ENCODE results near the gene CPNE5. TPM values are rescaled to one million over a fixed set of nuclear protein-coding genes. Genes with fewer than 3 reads are reported as not detected.

Gene CPNE5
- total and polyA plus RNA-seq, 2 of the 4 experiments (the other 2 are of a cell fraction) = 0.07 TPM; not detected in 1

GRCh38 chr6:36803482-36803881, 35.8 kb downstream of the CPNE5 start:
- no CpG with 5 or more reads among the region's 6 CpGs for WGBS, 2 experiments (ENCODE audit: extremely low coverage in 2 of 2, insufficient read length in 1 of 2)
- Histone ChIP-seq H3K9ac (ENCODE audit: low read depth, low read length) (no peak overlapping the region), H3K9me3 (ENCODE audit: control insufficient read depth, insufficient read depth, low read length) (peaks cover 2% of the 10 kb centered on the region; the same call in 1 of the 2 replicates), H4K20me1 (ENCODE audit: insufficient read depth, low read length) (no peaks in the 10 kb centered on the region), H3K27me3 (ENCODE audit: control insufficient read depth, insufficient read depth, low read length) (peaks cover 60% of the 10 kb centered on the region), H3K4ac (ENCODE audit: low read depth, low read length) (no peak overlapping the region), H3K4me3 (ENCODE audit: insufficient read depth, low read depth, low read length) (no peak overlapping the region), H2BK120ac (ENCODE audit: low read depth, low read length) (no peak overlapping the region), H3K56ac (ENCODE audit: extremely low read depth, insufficient read depth, low read length) (no peak overlapping the region), H3K27ac (ENCODE audit: insufficient read depth, low read length) (no peak overlapping the region), H3K4me2 (ENCODE audit: low read depth, low read length) (no peak overlapping the region), H4K5ac (ENCODE audit: low read depth, low read length) (no peak overlapping the region), H2BK5ac (ENCODE audit: low read depth, low read length, poor library complexity, severe bottlenecking) (no peak overlapping the region), H2AK5ac (ENCODE audit: low read depth, low read length) (no peak overlapping the region), H2AK9ac (replicated peaks; ENCODE audit: low read depth, low read length, poor library complexity) (no peak overlapping the region), H2BK15ac (ENCODE audit: low read depth, low read length) (no peak overlapping the region), H3K36me3 (ENCODE audit: control insufficient read depth, insufficient read depth, low read length) (no peaks in the 10 kb centered on the region), H4K91ac (ENCODE audit: insufficient read depth, low read depth, low read length) (no peak overlapping the region), H3K79me1 (ENCODE audit: low read depth in 1 of 2, low read length in 2 of 2) (no peaks in the 10 kb centered on the region), H3K4me1 (ENCODE audit: control insufficient read depth, insufficient read depth, low read length) (no peaks in the 10 kb centered on the region), H4K8ac (ENCODE audit: low read depth in 2 of 2, low read length in 2 of 2) (no peak overlapping the region), H3K23ac (ENCODE audit: low read depth, low read length) (no peak overlapping the region), H2AFZ (replicated peaks; ENCODE audit: low read length, poor library complexity) (no peak overlapping the region), H3K9me1 (ENCODE audit: insufficient read depth, low read length) (no peaks in the 10 kb centered on the region), H3K14ac (replicated peaks; ENCODE audit: low read depth, low read length) (no peak overlapping the region), H2BK20ac (ENCODE audit: low read depth, low read length) (no peak overlapping the region), H3K18ac (ENCODE audit: low read depth, low read length) (no peak overlapping the region)
- dilution Hi-C loops (cut with HindIII; ENCODE audit: low sequenced_read_pairs, unreplicated experiment) (no loop called here), in situ Hi-C loops (cut with MboI; ENCODE audit: low sequenced_read_pairs) (no loop called here), intact Hi-C loops (cut with micrococcal nuclease) (no loop called here)
- TF ChIP-seq, protein P1, sequence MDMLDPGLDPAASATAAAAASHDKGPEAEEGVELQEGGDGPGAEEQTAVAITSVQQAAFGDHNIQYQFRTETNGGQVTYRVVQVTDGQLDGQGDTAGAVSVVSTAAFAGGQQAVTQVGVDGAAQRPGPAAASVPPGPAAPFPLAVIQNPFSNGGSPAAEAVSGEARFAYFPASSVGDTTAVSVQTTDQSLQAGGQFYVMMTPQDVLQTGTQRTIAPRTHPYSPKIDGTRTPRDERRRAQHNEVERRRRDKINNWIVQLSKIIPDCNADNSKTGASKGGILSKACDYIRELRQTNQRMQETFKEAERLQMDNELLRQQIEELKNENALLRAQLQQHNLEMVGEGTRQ (IDR thresholded peaks at IDR 0.05; ENCODE audit: low read depth, low read length) = no peak
- TF ChIP-seq POLR2A (IDR thresholded peaks at IDR 0.05; ENCODE audit: low read depth, low read length) (no peak), CTCF (conservative IDR thresholded peaks at IDR 0.05; ENCODE audit: low read depth, low read length) (no peak), RFX5 (IDR thresholded peaks at IDR 0.05; ENCODE audit: low read depth, low read length) (no peak), MAZ (IDR thresholded peaks at IDR 0.05; ENCODE audit: borderline replicate concordance, low read depth, low read length) (no peak)
- no TSS peak for BruUV-seq (replicated peaks)
- ChIA-PET POLR2A (ENCODE audit: unreplicated experiment) (no interaction called here), CTCF (no interaction called here)
- DNase-seq (no peak), ATAC-seq (ENCODE audit: low read depth) (no peak)
